ENCODE results near the gene AP3M1.

Gene AP3M1

GRCh38 chr10:74086317-74086716, 64.3 kb downstream of the AP3M1 start:
- Histone ChIP-seq H3K36me3 (ENCODE audit: insufficient read depth, low read depth, low read length) (peaks cover 84% of the 10 kb centered on the region), H3K4me1 (ENCODE audit: insufficient read depth, low read length) (peaks cover 2% of the 10 kb centered on the region; the same call in 1 of the 2 replicates), H3K9me3 (ENCODE audit: insufficient read depth, low read depth, low read length) (no peaks in the 10 kb centered on the region), H3K27ac (ENCODE audit: low read length) (no peak overlapping the region), H3K4me3 (ENCODE audit: low read length) (no peak overlapping the region), H3K9ac (ENCODE audit: low read depth, low read length) (no peak overlapping the region), H3K27me3 (ENCODE audit: insufficient read depth, low read length) (no peaks in the 10 kb centered on the region)

GRCh38 chr10:74084955-74085354, 65.7 kb downstream of the AP3M1 start:
- Histone ChIP-seq H3K27me3 (ENCODE audit: insufficient read depth, low read length) (no peaks in the 10 kb centered on the region), H3K9ac (ENCODE audit: low read depth, low read length) (no peak overlapping the region), H3K4me1 (ENCODE audit: insufficient read depth, low read length) (peaks cover 14% of the 10 kb centered on the region; the same call in 1 of the 2 replicates), H3K27ac (ENCODE audit: low read length) (no peak overlapping the region), H3K4me3 (ENCODE audit: low read length) (no peak overlapping the region), H3K9me3 (ENCODE audit: insufficient read depth, low read depth, low read length) (no peaks in the 10 kb centered on the region), H3K36me3 (ENCODE audit: insufficient read depth, low read depth, low read length) (peaks cover 70% of the 10 kb centered on the region)

GRCh38 chr10:74083304-74083703, 67.3 kb downstream of the AP3M1 start:
- H3K27me3 ChIP-seq (ENCODE audit: insufficient read depth, low read length) = no peaks in the 10 kb centered on the region
- peaks cover 31% of the 10 kb centered on the region; the same call in 1 of the 2 replicates for H3K4me1 ChIP-seq (ENCODE audit: insufficient read depth, low read length)
- no peak overlapping the region for H3K9ac ChIP-seq (ENCODE audit: low read depth, low read length)
- H3K9me3 ChIP-seq (ENCODE audit: insufficient read depth, low read depth, low read length) = no peaks in the 10 kb centered on the region
- H3K36me3 ChIP-seq (ENCODE audit: insufficient read depth, low read depth, low read length) = peaks cover 54% of the 10 kb centered on the region
- no peak overlapping the region for H3K27ac ChIP-seq (ENCODE audit: low read length)
- H3K4me3 ChIP-seq (ENCODE audit: low read length) = no peak overlapping the region

GRCh38 chr10:74081941-74082718, 68.5 kb downstream of the AP3M1 start:
- Histone ChIP-seq H3K27ac (ENCODE audit: low read length) (no peak overlapping the region), H3K9ac (ENCODE audit: low read depth, low read length) (no peak overlapping the region), H3K27me3 (ENCODE audit: insufficient read depth, low read length) (no peaks in the 10 kb centered on the region), H3K9me3 (ENCODE audit: insufficient read depth, low read depth, low read length) (no peaks in the 10 kb centered on the region), H3K36me3 (ENCODE audit: insufficient read depth, low read depth, low read length) (peaks cover 52% of the 10 kb centered on the region), H3K4me1 (ENCODE audit: insufficient read depth, low read length) (peaks cover 41% of the 10 kb centered on the region; the same call in 1 of the 2 replicates), H3K4me3 (ENCODE audit: low read length) (no peak overlapping the region)

GRCh38 chr10:74081192-74081803, 69.3 kb downstream of the AP3M1 start:
- peaks cover 53% of the 10 kb centered on the region for H3K36me3 ChIP-seq (ENCODE audit: insufficient read depth, low read depth, low read length)
- H3K9ac ChIP-seq (ENCODE audit: low read depth, low read length) = peak overlapping the region; percentile 10; the same call in 1 of the 2 replicates
- H3K4me3 ChIP-seq (ENCODE audit: low read length) = no peak overlapping the region
- H3K9me3 ChIP-seq (ENCODE audit: insufficient read depth, low read depth, low read length) = no peaks in the 10 kb centered on the region
- no peak overlapping the region for H3K27ac ChIP-seq (ENCODE audit: low read length)
- H3K4me1 ChIP-seq (ENCODE audit: insufficient read depth, low read length) = peaks cover 48% of the 10 kb centered on the region; the same call in 1 of the 2 replicates
- H3K27me3 ChIP-seq (ENCODE audit: insufficient read depth, low read length) = no peaks in the 10 kb centered on the region

- Histone ChIP-seq H3K4me3 (ENCODE audit: low read length) (peak overlapping the region; percentile 14; the same call in 1 of the 2 replicates), H3K4me1 (ENCODE audit: insufficient read depth, low read length) (peaks cover 52% of the 10 kb centered on the region; the same call in 1 of the 2 replicates), H3K27ac (ENCODE audit: low read length) (peak overlapping the region; percentile 31), H3K36me3 (ENCODE audit: insufficient read depth, low read depth, low read length) (peaks cover 55% of the 10 kb centered on the region), H3K9ac (ENCODE audit: low read depth, low read length) (peak overlapping the region; percentile 10; the same call in 1 of the 2 replicates), H3K27me3 (ENCODE audit: insufficient read depth, low read length) (no peaks in the 10 kb centered on the region), H3K9me3 (ENCODE audit: insufficient read depth, low read depth, low read length) (no peaks in the 10 kb centered on the region)
Measured at GRCh38 chr10:74079936-74080590, 70.6 kb downstream of the AP3M1 start.

- H3K9ac ChIP-seq (ENCODE audit: low read depth, low read length) = no peak overlapping the region; the same call in 1 of the 2 replicates
- peak overlapping the region; percentile 14; the same call in 1 of the 2 replicates for H3K4me3 ChIP-seq (ENCODE audit: low read length)
- no peaks in the 10 kb centered on the region for H3K9me3 ChIP-seq (ENCODE audit: insufficient read depth, low read depth, low read length)
- peaks cover 52% of the 10 kb centered on the region; the same call in 1 of the 2 replicates for H3K4me1 ChIP-seq (ENCODE audit: insufficient read depth, low read length)
- no peaks in the 10 kb centered on the region for H3K27me3 ChIP-seq (ENCODE audit: insufficient read depth, low read length)
- peaks cover 58% of the 10 kb centered on the region for H3K36me3 ChIP-seq (ENCODE audit: insufficient read depth, low read depth, low read length)
- peak overlapping the region; percentile 31 for H3K27ac ChIP-seq (ENCODE audit: low read length)
Measured at GRCh38 chr10:74079028-74079935, 71.3 kb downstream of the AP3M1 start.

- Histone ChIP-seq H3K27ac (ENCODE audit: low read length) (no peak overlapping the region), H3K9ac (ENCODE audit: low read depth, low read length) (no peak overlapping the region), H3K4me1 (ENCODE audit: insufficient read depth, low read length) (peaks cover 52% of the 10 kb centered on the region; the same call in 1 of the 2 replicates), H3K27me3 (ENCODE audit: insufficient read depth, low read length) (no peaks in the 10 kb centered on the region), H3K4me3 (ENCODE audit: low read length) (no peak overlapping the region), H3K9me3 (ENCODE audit: insufficient read depth, low read depth, low read length) (no peaks in the 10 kb centered on the region), H3K36me3 (ENCODE audit: insufficient read depth, low read depth, low read length) (peaks cover 64% of the 10 kb centered on the region)
Measured at GRCh38 chr10:74078037-74078436, 72.6 kb downstream of the AP3M1 start.

GRCh38 chr10:74077416-74077815, 73.2 kb downstream of the AP3M1 start:
- Histone ChIP-seq H3K4me1 (ENCODE audit: insufficient read depth, low read length) (peaks cover 52% of the 10 kb centered on the region; the same call in 1 of the 2 replicates), H3K36me3 (ENCODE audit: insufficient read depth, low read depth, low read length) (peaks cover 64% of the 10 kb centered on the region), H3K27me3 (ENCODE audit: insufficient read depth, low read length) (no peaks in the 10 kb centered on the region)

GRCh38 chr10:74076961-74077360, 73.7 kb downstream of the AP3M1 start:
- no peak overlapping the region for H3K27ac ChIP-seq (ENCODE audit: low read length)
- H3K4me3 ChIP-seq (ENCODE audit: low read length) = no peak overlapping the region
- H3K9ac ChIP-seq (ENCODE audit: low read depth, low read length) = no peak overlapping the region
- peaks cover 64% of the 10 kb centered on the region for H3K36me3 ChIP-seq (ENCODE audit: insufficient read depth, low read depth, low read length)
- H3K4me1 ChIP-seq (ENCODE audit: insufficient read depth, low read length) = peaks cover 52% of the 10 kb centered on the region; the same call in 1 of the 2 replicates
- no peaks in the 10 kb centered on the region for H3K27me3 ChIP-seq (ENCODE audit: insufficient read depth, low read length)
- H3K9me3 ChIP-seq (ENCODE audit: insufficient read depth, low read depth, low read length) = no peaks in the 10 kb centered on the region

More at GRCh38 chr10:74077416-74077815, 73.2 kb downstream of the AP3M1 start:
- H3K4me3 ChIP-seq (ENCODE audit: low read length) = no peak overlapping the region
- no peaks in the 10 kb centered on the region for H3K9me3 ChIP-seq (ENCODE audit: insufficient read depth, low read depth, low read length)
- H3K9ac ChIP-seq (ENCODE audit: low read depth, low read length) = no peak overlapping the region
- H3K27ac ChIP-seq (ENCODE audit: low read length) = no peak overlapping the region

- no peak overlapping the region for H3K9ac ChIP-seq (ENCODE audit: low read depth, low read length)
- peaks cover 68% of the 10 kb centered on the region for H3K36me3 ChIP-seq (ENCODE audit: insufficient read depth, low read depth, low read length)
Measured at GRCh38 chr10:74075906-74076305, 74.7 kb downstream of the AP3M1 start.

More at GRCh38 chr10:74075906-74076305, 74.7 kb downstream of the AP3M1 start:
- H3K4me3 ChIP-seq (ENCODE audit: low read length) = no peak overlapping the region
- H3K9me3 ChIP-seq (ENCODE audit: insufficient read depth, low read depth, low read length) = no peaks in the 10 kb centered on the region
- peaks cover 55% of the 10 kb centered on the region for H3K4me1 ChIP-seq (ENCODE audit: insufficient read depth, low read length)
- no peak overlapping the region for H3K27ac ChIP-seq (ENCODE audit: low read length)
- no peaks in the 10 kb centered on the region for H3K27me3 ChIP-seq (ENCODE audit: insufficient read depth, low read length)

All from iPS-20b (cell line).